Umbilical cord (tissue), 2 donors: ENCODE results near the gene PITPNM3. TPM values are rescaled to one million over a fixed set of nuclear protein-coding genes. Genes with fewer than 3 reads are reported as not detected.
A peak's percentile ranks its signal among the peaks of the same experiment; 100 is the strongest.
"Not testable (repeated sequence)": the region's sequence is repeated elsewhere in the genome, so short reads cannot be mapped to it uniquely, and the experiment has no call there.

Experiments
- DNase-seq: peaks from one replicate; pipeline ENCODE4 v3.0.0-alpha.2; 2015; ENCODE audit warnings: low spot score
- total RNA-seq: library from RNA; depleted of rRNA; stranded (reverse); fragments of >200 nt; gene quantifications from one replicate; pipeline ENCODE4 v1.2.3, GENCODE V29; 2014; ENCODE audit warnings: low replicate concordance; ENCODE audit not compliant: insufficient read depth

Gene PITPNM3
- total RNA-seq, 1 donor from 2014 or later = 4.8 TPM

DNA sequence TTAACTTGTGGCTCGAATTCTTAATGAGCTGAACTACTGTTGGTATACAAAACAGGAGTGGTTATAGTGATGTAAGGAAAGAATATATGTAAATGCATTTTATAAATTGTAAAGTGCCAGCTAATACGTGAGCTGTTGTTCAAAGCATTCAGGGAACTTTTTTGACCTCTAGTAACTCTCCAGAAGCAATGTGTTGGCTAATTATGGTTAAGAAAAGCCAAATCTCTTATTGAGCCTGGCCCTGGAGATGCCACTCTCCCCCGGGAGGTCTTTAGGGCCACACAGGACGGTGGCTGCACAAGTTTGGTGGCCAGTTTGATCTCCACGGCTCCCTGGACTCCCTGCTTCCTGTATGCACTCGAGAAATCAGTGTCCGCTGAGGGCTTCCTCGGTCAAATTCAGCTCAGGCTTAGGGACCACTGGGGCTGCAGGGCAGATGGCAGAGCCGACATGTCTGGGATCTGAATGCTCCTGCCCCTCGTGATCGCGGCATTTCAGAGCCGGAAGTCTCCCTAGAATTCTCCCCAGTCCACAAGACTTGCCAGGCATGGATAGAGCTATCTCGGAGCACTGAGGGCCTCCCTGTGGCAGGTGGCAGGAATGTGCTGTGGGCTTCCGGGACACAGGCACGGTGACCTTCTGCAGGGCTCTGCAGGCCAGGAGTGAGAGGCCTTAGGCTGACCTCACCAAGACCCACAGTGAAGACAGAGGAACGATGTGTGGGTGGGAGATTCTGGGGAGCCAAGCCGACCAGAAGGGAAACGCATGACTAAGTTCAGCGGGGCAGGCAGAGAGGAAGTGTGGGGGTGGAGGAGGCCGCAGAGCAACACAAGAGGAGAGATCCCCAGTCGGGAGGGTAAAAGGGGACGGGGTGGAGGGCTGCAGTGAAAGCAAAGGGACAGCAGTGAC lies 18.6 kb upstream of the PITPNM3 start:
- DNase-seq = no peak

- no peak for DNase-seq
Measured at GRCh38 chr17:6573982-6574686, 17.8 kb upstream of the PITPNM3 start.

DNA sequence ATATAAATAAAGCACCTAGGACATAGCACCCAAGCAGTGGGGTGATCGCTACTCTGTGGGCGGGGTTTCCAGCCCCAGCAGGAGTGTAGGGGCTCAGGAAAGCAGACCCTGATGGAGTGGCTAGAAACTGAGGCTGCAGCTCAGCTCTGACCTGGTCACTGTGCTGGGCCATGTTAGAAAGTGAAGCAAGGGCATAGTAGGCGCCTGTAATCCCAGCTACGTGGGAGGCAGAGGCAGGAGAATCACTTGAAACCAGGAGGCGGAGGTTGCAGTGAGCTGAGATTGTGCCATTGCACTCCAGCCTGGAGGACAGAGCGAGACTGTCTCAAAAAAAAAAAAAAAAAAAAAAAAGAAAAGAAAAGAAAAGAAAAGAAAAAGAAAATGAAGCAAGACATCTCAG lies 17.1 kb upstream of the PITPNM3 start:
- not testable (repeated sequence) for DNase-seq

GRCh38 chr17:6572972-6573370 lies 16.6 kb upstream of the PITPNM3 start:
- DNase-seq = no peak

- no peak for DNase-seq
Measured at GRCh38 chr17:6571452-6571781, 15.1 kb upstream of the PITPNM3 start.

GRCh38 chr17:6570731-6571451 lies 14.5 kb upstream of the PITPNM3 start:
- DNase-seq = no peak

DNA sequence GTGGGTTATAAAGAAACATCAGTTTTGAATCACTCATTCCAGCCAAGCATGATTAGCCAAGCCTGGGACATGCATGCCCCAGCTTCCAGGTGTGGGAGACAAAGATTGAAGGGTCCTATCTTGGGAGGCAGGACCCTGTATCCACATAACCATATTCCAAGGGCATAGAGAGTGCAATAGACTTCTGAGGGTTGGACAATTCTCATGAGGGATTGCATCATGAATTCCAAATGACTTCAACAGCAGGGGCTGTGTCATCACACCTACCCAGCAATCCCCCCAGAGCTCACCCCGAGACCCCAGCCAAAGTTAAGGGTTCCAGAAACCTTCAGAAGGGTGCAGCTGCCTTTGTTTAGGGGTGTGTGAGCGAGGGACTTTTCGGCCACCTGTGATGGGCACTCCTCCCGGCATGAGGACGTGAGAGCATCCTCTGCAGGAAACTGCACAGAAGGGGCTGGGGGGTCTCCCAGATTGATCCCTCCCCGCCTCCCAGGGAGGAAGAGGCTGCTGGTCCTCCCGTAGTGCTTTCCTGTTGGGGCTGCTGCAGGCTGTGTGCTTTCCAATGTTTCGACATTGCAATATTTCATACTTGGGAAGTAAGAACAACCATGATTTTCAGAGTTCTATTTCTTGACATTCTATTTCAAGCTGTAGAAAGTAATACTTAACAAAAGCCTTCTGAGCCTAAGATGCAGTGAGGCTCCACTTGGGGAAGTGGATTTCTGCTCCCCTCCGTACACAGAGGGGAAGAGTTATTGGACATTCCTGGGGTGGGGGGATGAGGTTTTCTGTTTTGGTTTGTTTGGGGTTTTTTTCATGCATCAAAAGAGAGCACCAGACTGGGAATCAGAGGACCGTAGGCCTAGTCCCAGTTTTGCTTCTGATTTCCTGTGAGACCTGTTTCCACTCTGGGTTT lies 13.3 kb upstream of the PITPNM3 start:
- no peak for DNase-seq

GRCh38 chr17:6568184-6568758 lies 11.9 kb upstream of the PITPNM3 start:
- no peak for DNase-seq

- peak; percentile 38 for DNase-seq
Measured at GRCh38 chr17:6567528-6568183, 11.3 kb upstream of the PITPNM3 start.

DNA sequence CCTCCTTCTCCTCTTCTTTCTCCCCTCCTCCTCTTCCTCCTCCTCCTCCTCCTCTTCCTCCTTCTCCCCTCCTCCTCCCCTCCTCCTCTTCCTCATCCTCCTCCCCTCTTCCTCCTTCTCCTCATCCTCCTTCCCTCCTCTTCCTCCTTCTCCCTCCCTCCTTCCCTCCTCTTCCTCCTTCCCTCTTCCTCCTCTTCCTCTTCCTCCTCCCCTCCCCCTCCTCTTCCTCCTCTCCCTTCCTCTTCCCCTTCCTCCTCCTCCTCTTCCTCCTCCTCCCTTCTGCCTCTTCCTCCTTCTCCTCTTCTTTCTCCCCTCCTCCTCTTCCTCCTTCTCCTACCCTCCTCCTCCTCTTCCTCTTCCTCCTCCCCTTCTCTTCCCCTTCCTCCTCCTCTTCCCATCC lies 5.1 kb upstream of the PITPNM3 start:
- no peak for DNase-seq

GRCh38 chr17:6560496-6560895 lies 4.1 kb upstream of the PITPNM3 start:
- DNase-seq = no peak

- no peak for DNase-seq
Measured at GRCh38 chr17:6559753-6560215, 3.4 kb upstream of the PITPNM3 start.

- DNase-seq = no peak
Measured at GRCh38 chr17:6558932-6559752, 2.8 kb upstream of the PITPNM3 start.

DNA sequence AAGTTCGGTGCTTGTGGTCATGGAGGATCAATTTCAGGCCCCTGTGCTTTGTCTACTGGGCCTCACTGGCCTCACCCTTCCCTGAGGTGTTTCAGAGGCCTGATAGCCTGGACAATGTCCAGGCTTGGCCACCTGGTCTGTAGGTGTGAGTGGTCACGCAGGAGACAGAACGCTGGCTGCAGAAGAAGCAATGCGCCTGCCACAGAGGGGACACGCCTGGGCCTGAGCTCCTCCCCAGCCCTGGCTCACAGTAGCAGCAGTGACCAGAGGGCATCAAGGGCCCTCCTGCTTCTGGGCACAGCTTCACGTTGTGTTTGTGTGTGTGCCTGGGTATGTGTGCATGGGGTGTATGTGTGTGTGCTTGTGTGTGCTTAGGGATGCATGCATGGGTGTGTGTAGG lies 1.9 kb upstream of the PITPNM3 start:
- no peak for DNase-seq

DNA sequence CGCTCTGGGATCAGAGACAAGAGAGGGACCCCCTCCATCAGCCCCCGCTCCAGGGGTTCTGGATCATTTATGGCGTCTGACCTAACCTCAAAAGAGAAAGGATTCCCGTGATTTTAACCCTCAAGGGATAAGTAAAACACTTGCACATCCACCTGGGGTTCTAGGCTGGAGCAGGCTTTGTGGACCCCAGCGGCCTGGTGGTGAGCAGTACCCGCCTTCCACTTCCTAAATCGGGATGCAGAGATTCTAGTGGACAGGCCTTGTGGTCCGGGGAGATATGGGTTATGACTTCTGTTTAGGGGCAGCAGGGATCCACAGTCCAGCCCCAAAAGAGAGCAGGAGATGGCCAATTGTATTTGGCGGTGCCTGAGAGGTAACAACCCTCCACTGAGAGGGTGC lies 684 bp upstream of the PITPNM3 start:
- no peak for DNase-seq

DNA sequence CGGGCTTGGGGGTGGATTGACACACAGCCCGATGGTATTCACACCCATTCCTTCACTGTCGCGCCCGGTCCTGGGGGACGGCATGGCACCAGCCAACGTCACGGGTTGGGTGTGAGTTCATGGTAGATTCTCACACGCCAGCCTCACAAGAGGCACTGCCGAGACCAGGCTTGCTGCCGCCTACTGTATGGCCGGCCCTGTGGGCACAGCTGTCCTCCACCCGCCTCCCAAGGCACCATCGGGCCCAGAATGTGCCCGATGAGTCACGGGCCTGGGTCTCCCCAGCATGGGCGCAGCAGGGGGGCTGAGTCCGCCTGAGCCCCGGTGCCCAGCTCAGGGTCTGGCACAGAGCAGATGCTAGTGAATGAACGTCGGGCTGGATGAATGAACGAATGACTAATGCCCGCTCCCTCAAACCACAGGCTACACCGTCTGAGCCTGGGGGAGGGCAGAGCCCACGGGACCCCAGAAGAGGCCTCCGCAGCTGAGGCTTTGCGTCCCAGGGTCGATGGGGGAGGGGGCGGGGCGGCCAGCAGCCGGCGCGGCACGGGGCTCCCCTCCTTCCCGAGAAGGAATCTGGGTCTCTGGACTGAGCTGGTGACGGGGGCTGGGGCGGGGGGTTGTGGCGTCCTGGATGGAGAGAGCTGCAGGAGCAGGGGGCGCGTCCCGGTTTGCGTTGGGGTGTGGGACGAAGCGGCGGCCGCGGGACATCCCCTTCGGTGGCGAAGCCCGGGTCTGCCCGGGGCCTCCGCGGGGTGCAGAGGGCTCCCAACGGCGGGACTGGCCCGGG lies 829 bp downstream of the PITPNM3 start:
- DNase-seq = no peak

GRCh38 chr17:6554871-6555330 lies 1.5 kb downstream of the PITPNM3 start:
- no peak for DNase-seq

DNA sequence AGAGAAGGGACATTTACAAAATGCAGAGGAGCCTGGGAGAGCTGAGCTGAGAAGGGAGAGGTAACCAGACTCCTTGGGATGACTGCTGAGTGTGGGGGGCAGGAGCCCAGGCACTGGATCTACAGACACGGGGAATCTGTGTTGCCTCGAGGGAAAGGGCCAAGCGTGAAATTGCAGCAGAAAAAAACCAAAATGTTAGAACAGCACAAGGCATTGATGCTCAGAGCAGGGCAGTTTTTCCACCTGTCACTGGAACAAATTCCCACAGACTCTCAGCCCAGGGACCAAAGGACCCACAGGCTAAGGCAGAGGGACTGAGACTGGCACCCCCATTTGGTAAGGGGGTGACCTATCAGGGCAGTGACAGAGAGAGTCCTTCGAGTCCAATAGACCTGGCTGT lies 2.0 kb downstream of the PITPNM3 start:
- DNase-seq = no peak
